HEK293T (cell line): ENCODE measurements around the gene BTNL8.
"Not testable (repeated sequence)": the region's sequence is repeated elsewhere in the genome, so short reads cannot be mapped to it uniquely, and the experiment has no call there.

Experiments
- CTCF ChIA-PET: fragments of 350-600 bp; formaldehyde crosslinking; extraction: SDS; loops from one replicate; lab custom pipeline; 2021; ENCODE audit warnings: antibody characterized with exemption, inconsistent platforms; lab: Yijun Ruan, JAX
- POLR2A ChIA-PET: fragments of 350-600 bp; formaldehyde crosslinking; extraction: SDS; loops from one replicate; lab custom pipeline; 2020; ENCODE audit warnings: antibody characterized with exemption, inconsistent platforms; lab: Yijun Ruan, JAX
- DNase-seq: peaks from one replicate; pipeline ENCODE4 v3.0.0; 2012; ENCODE audit warnings: mixed read lengths; ENCODE audit errors: extremely low spot score
- ARNT ChIP-seq: fragments of 450-650 bp; IDR thresholded peaks from 2 replicates; pipeline ENCODE4 v1.6.1; 2017; ENCODE audit warnings: mild to moderate bottlenecking
- BHLHE40 ChIP-seq: fragments of 450-650 bp; IDR thresholded peaks from 2 replicates; pipeline ENCODE4 v1.6.1; 2016; ENCODE audit warnings: mild to moderate bottlenecking, moderate library complexity, borderline replicate concordance
- CTBP1 ChIP-seq: fragments of 450-650 bp; IDR thresholded peaks from 2 replicates; pipeline ENCODE4 v1.6.1; 2016; ENCODE audit warnings: borderline replicate concordance
- ELF4 ChIP-seq: fragments of 450-650 bp; IDR thresholded peaks from 2 replicates; pipeline ENCODE4 v1.6.1; 2017; ENCODE audit warnings: antibody characterized with exemption
- FOXA1 ChIP-seq: fragments of 450-650 bp; IDR thresholded peaks from 2 replicates; pipeline ENCODE4 v1.6.1; 2016; ENCODE audit warnings: mild to moderate bottlenecking
- FOXK2 ChIP-seq: fragments of 450-650 bp; IDR thresholded peaks from 2 replicates; pipeline ENCODE4 v1.6.1; 2016; ENCODE audit warnings: mild to moderate bottlenecking
- FOXM1 ChIP-seq: fragments of 450-650 bp; IDR thresholded peaks from 2 replicates; pipeline ENCODE4 v1.6.1; 2017; ENCODE audit warnings: mild to moderate bottlenecking, borderline replicate concordance
- HDGF ChIP-seq: fragments of 450-650 bp; IDR thresholded peaks from 2 replicates; pipeline ENCODE4 v1.6.1; 2017; ENCODE audit warnings: antibody characterized with exemption, borderline replicate concordance
- L3MBTL2 ChIP-seq: fragments of 450-650 bp; conservative IDR thresholded peaks from 2 replicates; pipeline ENCODE4 v1.6.1; 2016; ENCODE audit warnings: mild to moderate bottlenecking
- LEF1 ChIP-seq: fragments of 450-650 bp; IDR thresholded peaks from 2 replicates; pipeline ENCODE4 v1.6.1; 2017; ENCODE audit warnings: mild to moderate bottlenecking, borderline replicate concordance
- NFRKB ChIP-seq: fragments of 450-650 bp; IDR thresholded peaks from 2 replicates; pipeline ENCODE4 v1.6.1; 2016; ENCODE audit warnings: mild to moderate bottlenecking, moderate library complexity
- PKNOX1 ChIP-seq: fragments of 450-650 bp; IDR thresholded peaks from 2 replicates; pipeline ENCODE4 v1.6.1; 2016
- SP1 ChIP-seq: fragments of 450-650 bp; IDR thresholded peaks from 2 replicates; pipeline ENCODE4 v1.6.1; 2017
- SUZ12 ChIP-seq: fragments of 450-650 bp; IDR thresholded peaks from 2 replicates; pipeline ENCODE4 v1.6.1; 2016; ENCODE audit warnings: mild to moderate bottlenecking
- TARDBP ChIP-seq: fragments of 450-650 bp; IDR thresholded peaks from 2 replicates; pipeline ENCODE4 v1.6.1; 2016
- ZNF384 ChIP-seq: fragments of 450-650 bp; IDR thresholded peaks from 2 replicates; pipeline ENCODE4 v1.6.1; 2016

Gene BTNL8

GRCh38 chr5:180874804-180875582, 24.0 kb upstream of the BTNL8 start:
- ChIA-PET CTCF (no interaction called here), POLR2A (no interaction called here)
- no peak for TF ChIP-seq HDGF
- TF ChIP-seq ZNF384, result no peak
- no peak for TF ChIP-seq LEF1
- no peak for TF ChIP-seq CTBP1
- DNase-seq, result no peak

- CTCF ChIA-PET, result no interaction called here
- TF ChIP-seq ELF4, result no peak
- TF ChIP-seq LEF1, result no peak
- no peak for TF ChIP-seq SUZ12
- no peak for TF ChIP-seq CTBP1
- TF ChIP-seq SP1, result no peak
- no peak for TF ChIP-seq NFRKB
- no peak for TF ChIP-seq ZNF384
- no peak for TF ChIP-seq ARNT
- no peak for TF ChIP-seq TARDBP
- no peak for TF ChIP-seq L3MBTL2
- TF ChIP-seq HDGF, result no peak
- POLR2A ChIA-PET, result no interaction called here
- DNase-seq, result no peak
Measured at GRCh38 chr5:180875860-180876426, 23.0 kb upstream of the BTNL8 start.

GRCh38 chr5:180885845-180886529, 13.0 kb upstream of the BTNL8 start:
- DNase-seq, CTCF ChIA-PET, POLR2A ChIA-PET: not testable (repeated sequence)

- CTCF ChIA-PET, result no interaction called here
- TF ChIP-seq ELF4, result no peak
- no peak for TF ChIP-seq ZNF384
- no peak for TF ChIP-seq HDGF
- no peak for TF ChIP-seq PKNOX1
- TF ChIP-seq CTBP1, result no peak
- no peak for TF ChIP-seq LEF1
- no peak for TF ChIP-seq FOXK2
- TF ChIP-seq NFRKB, result no peak
- TF ChIP-seq TARDBP, result no peak
- TF ChIP-seq FOXA1, result no peak
- TF ChIP-seq SP1, result no peak
- POLR2A ChIA-PET, result no interaction called here
- no peak for DNase-seq
Measured at GRCh38 chr5:180889381-180889780, 9.6 kb upstream of the BTNL8 start.

GRCh38 chr5:180895330-180895729, 3.6 kb upstream of the BTNL8 start:
- POLR2A ChIA-PET, DNase-seq, CTCF ChIA-PET: not testable (repeated sequence)

GRCh38 chr5:180900178-180900577, 1.2 kb downstream of the BTNL8 start:
- no peak for DNase-seq
- TF ChIP-seq ARNT (no peak), ZNF384 (no peak), PKNOX1 (no peak), FOXM1 (no peak), BHLHE40 (no peak), L3MBTL2 (no peak), NFRKB (no peak), CTBP1 (no peak), FOXA1 (no peak), FOXK2 (no peak), TARDBP (no peak), HDGF (no peak), SUZ12 (no peak), ELF4 (no peak), SP1 (no peak), LEF1 (no peak)
- ChIA-PET CTCF (interaction anchor here (0.6 kb wide), 1 partner anchor 265 kb away, joined by 5 read pairs; no protein-coding TSS in a partner anchor), POLR2A (no interaction called here)

GRCh38 chr5:180901319-180902009, 2.5 kb downstream of the BTNL8 start:
- CTCF ChIA-PET, result no interaction called here

More at GRCh38 chr5:180901319-180902009, 2.5 kb downstream of the BTNL8 start:
- no peak for TF ChIP-seq BHLHE40
- no peak for TF ChIP-seq TARDBP
- no peak for TF ChIP-seq NFRKB
- no peak for TF ChIP-seq FOXA1
- TF ChIP-seq L3MBTL2, result no peak
- no peak for TF ChIP-seq FOXM1
- no peak for TF ChIP-seq CTBP1
- no peak for TF ChIP-seq ZNF384
- TF ChIP-seq PKNOX1, result no peak
- no peak for TF ChIP-seq ELF4
- TF ChIP-seq SP1, result no peak
- TF ChIP-seq FOXK2, result no peak
- TF ChIP-seq SUZ12, result no peak
- no peak for TF ChIP-seq HDGF
- no peak for TF ChIP-seq ARNT
- TF ChIP-seq LEF1, result no peak
- DNase-seq, result no peak
- POLR2A ChIA-PET, result no interaction called here
